KBM-7 (cell line): ENCODE results near the gene LINC01488.

ENCODE experiments used
- DNase-seq: peaks from one replicate; pipeline ENCODE4 v3.0.0-alpha.2; 2015
- in situ Hi-C: fragments of 300-500 bp; cut with MboI; formaldehyde crosslinking; loops from 2 replicates; pipeline ENCODE4 v1.14.3; 2020; ENCODE audit warnings: low sequenced_read_pairs, low pct_unique_long_range_greater_than_20kb, mixed read lengths

The LINC01488 gene

DNA sequence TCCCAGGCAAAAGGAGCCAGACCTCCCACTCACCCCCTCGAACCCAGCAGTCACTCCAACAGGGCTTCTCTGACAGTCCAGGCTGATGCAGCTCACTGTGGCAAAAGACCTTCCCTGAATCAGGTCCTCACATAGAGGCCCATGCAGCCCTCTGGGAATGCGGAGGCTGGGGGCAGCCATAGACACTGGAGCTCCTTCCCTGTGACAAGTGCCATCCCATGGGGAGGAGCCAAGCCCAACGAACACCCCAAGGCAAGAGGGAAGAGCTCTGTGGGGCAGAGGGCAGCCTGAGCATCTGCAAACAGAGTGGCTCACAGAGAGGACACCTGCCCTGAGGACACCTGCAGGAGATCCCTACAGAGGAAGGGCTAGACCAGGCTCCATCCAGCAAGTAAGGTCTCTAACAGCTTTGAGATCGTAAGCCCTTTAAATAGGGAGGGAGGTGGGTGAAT is at the start of gene LINC01488:
Gene LINC01488 (plus strand): TSS at position 271 of the 452 bp plus-strand sequence.
- no peak for DNase-seq
- in situ Hi-C loops, result no loop called here

DNA sequence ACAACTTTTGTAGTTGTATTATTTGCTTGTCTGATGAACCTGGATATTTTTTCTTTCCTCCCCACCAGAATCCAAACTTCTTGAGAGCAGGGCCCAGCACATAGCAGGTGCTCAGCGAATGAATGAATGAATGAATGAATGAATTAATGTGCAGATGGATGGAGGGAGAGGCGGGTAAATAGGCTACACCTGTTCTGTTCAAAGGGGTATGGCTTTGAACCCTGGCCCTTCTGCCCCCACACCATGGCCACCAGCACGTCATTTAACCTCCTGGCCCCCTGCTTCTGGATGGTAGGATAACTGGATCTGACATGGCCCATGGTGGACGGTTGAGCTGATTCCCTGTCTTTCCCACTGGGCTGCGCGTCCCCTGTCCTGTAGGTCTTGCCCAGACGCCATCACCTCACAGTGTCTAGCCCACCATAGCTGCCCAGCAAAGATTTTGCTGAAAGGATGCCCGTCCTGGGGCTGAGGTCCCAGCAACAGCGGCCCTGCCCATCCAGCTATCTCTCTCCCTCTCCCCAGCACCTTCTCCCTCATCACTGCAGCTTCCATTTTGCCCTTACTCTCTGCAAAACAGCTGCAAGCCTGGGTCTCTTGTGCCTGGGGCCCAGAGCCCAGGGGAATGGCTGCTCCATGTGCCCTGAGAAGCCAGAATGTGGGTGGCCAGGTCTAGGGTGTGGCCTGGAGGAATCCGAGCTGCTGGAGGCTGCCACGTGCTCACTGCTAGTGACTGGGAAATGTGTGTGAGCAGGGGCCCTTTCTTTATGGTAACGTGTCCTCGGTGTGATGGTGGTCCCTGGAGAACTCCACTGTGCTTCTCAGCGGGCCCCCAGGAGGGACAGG is 49.3 kb upstream of the LINC01488 start:
- DNase-seq, result no peak
- in situ Hi-C loops, result no loop called here

DNA sequence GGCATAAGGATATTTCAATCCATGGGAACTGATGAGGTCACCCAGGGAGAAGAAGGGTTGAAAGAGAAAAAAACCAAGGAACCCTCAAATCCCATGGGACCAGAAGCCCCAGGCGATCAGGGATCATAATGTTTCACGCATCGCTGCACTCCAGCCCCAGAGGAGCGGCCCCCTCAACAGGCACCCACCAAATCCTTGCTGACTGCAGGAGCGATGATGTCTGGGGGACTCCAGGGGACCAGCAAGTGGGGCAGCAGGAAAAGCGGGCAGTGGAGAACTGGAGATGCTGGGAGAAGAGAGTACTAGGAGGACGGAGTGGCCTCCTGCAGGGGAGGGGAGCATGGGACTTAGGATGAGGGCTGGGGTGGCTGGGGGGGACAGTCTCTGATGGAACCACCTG is 47.7 kb upstream of the LINC01488 start:
- no peak for DNase-seq
- in situ Hi-C loops, result no loop called here

DNA sequence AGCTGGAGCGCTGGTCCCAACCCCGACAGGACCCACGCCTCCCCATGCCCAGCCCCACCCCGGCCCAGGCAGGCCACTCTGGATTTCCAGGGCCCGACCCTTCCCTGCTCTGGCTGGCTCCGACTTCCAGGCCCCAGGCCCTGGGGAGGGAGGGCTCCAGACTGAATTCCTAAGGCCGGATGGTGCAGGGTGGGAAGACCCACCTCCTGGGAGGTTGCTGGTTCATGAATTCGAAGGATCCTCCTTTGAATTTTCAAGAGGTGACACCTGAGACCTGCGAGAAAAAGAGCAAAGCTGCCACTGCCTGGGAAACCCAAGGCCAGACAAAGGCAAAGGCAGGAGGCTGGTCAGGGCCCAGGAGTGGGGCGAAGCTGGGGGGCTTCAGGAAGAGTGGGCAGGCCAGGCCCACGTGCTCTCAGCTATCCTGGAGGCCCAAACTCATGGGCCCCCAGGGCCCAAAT is 47.0 kb upstream of the LINC01488 start:
- in situ Hi-C loops, result no loop called here
- no peak for DNase-seq

DNA sequence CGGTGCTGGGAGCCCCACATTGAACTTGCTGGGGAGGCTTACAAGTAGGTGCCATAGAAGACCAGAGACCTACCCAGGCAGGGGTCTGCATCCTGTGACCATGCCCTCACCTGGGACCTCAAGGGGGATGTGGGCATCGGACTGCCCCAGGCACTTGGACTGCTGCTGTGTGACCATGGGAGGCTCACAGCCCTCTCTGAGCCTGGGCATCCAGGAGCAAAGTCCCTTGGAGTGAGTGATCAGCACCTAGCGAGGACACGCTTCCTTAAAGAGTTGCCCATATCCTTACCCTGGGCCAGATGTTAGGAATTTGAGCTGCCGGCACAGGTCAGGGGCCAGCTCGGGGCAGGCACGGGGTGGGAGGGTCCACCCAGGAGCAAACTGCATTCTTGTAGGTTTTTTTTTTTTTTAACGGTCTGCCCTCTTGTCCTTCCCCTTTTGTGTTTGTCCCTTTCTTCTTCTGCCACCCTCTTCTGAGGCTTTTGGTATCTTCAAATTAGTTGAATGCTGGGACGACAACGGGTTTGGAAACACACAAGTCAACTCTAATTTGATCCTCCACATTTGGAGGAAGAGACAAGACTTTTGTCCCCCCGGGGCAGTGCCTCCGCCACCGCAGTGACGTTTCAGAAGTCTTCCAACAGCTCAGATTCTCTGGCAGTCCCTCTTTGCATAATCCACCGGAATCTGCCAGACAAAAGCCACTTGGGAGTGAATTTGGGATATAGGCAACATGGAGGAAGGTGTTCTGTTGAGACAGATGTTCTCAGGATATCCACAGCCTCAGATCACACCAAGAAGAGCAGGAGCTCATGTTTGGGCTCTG is 46.1 kb upstream of the LINC01488 start:
- DNase-seq, result peak; percentile 19
- in situ Hi-C loops, result no loop called here

DNA sequence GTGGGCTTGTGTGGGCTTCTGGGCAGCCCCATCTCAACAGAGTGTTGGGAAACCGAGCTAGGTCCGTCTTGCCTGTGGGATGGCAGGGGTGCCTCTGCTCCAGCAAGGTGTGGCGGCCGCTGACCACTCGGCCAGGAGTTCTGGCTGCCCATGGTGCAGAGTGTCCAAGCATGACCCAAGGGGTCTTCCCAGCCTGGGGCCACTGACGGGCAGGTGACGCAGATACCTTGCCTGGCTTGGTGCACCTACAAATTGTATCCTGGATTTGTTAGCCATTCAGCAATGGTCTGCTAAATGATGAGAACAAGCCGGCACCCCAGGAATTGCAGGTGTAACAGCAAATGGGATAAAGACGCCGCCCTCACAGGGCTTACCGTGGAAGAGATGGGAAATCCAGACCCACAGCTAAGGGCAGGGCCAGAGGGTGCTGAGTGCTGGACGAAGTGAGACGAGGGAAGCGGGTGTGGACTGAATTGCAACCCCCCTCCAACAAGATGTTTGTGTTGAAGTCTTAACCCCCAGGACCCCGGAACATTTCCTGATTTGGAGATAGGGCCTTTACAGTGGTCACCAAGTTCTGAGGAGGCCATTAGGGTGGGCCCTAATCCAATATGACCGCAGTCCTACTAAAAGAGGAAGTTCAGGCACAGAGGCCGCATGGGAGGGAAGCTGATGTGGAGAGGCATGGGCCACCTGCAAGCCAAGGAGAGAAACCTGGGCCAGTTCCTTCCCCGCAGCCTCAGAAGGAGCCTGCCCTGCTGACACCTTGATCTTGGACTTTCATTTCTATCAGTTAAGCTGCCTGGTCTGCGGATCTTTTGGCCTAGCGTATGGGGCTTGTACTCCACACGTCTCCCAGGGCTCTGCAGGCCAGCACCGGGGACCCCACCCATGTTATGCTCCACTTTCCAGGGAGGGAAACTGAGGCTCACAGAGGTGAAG is 45.2 kb upstream of the LINC01488 start:
- DNase-seq, result peak; percentile 72
- in situ Hi-C loops, result no loop called here

DNA sequence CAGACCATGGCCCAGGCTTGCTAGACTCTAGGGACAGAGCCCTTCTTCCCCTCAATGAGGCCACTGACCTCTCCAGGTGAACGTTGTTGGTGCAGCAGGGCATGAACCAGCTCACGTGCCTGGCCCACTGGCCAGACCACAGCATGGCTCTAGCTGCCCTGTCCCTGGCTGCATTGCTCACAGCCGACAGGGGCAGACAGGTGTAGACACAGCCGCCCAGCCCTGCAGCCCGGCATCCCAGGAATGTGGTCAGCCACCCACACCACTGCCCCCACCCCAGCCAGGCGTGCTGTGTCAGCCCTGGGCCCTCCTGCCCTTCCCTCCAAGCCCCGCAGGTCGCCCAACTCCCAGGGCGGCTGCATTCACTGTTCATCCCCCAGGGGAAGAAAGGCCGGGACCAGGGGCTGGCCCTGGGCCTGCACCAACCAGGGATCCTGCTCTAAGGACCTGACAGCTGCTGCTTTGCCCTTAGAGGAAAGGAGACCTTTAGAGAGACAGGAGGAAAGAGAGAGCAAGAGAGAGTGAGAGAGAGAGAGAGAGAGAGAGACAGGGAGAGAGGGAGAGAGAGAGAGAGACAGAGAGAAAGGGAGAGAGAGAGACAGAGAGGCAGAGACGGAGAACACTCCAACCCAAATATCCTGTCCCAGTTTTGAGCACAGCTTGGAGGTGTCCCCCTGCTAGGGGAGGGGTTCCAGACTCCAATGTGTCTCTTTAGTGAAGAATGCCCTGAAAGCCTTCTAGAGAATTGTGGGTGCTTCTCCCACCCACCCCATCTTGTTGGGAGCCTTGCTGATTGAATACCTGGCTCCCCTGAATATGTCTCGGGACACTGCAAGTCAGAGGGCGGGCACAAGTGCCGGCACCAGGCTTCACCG is 44.2 kb upstream of the LINC01488 start:
- in situ Hi-C loops, result no loop called here
- no peak for DNase-seq

DNA sequence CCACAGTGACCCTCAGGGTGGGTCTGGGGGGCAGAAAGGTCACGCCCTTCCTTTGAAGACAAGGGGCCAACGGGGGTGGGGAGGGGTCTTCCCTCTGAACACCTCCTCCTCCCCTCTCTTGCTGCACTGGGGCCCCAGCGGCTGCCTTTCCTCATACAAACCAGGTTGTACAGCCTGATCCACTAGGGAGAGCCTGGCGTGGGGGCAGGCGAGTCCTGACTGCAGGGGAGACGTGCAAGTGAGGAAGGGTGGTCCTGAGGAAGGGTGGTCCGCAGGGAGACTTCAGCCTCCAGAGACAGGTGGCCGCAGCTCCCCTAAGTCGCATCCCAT is 43.6 kb upstream of the LINC01488 start:
- in situ Hi-C loops, result no loop called here
- no peak for DNase-seq

DNA sequence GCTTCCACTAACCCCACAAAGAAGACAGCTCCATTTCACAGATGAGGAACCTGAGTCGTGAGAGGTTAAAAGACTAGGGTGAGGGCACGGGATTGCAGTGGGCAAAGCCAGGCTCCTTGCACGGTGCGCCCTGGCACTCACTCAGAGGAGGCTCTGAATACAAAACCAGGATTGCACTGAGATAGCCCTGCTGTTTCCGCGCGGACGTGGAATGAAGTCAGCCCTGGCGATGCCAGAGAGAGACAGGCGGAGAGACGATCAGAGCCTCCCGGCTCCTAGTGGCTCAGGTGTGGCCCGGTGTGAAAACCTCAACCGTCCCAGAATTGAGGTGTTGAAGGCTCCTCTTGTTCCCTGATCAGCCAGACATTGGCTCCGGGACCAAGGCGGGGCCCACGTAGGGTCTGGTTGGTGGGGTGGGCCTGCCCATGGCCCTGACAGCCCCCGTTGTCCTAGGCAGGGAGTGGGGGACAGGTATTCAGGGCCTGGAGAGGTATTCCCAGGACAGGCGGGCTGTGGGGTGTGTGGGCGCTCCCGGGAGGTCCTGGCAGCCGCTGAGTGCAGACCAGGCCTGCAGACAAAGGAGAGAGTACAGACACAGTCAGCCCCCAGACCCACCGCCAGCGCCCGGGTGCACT is 43.1 kb upstream of the LINC01488 start:
- in situ Hi-C loops, result no loop called here

DNA sequence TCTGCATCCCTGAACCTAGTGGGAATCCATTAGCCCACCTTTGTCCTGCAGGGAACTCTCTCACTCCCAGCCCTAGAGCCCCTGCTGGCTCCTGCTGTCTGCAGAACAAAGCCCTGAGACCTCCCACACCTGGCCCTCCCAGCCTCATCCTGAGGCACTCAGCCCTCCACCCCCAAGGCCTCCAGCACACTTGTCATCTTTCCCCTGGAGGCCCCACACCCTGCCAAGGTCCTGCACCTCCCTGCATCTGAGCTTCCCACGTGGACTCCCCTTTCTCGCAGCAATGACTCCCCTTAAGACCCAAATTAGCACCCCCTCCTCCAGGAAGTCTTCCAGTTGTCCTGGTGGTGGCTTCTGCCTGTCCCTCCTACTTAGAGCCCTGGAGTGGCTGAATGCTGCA is 42.3 kb upstream of the LINC01488 start:
- DNase-seq, result no peak
- in situ Hi-C loops, result no loop called here

More for the DNA sequence above, 43.1 kb upstream of the LINC01488 start:
- DNase-seq, result no peak

DNA sequence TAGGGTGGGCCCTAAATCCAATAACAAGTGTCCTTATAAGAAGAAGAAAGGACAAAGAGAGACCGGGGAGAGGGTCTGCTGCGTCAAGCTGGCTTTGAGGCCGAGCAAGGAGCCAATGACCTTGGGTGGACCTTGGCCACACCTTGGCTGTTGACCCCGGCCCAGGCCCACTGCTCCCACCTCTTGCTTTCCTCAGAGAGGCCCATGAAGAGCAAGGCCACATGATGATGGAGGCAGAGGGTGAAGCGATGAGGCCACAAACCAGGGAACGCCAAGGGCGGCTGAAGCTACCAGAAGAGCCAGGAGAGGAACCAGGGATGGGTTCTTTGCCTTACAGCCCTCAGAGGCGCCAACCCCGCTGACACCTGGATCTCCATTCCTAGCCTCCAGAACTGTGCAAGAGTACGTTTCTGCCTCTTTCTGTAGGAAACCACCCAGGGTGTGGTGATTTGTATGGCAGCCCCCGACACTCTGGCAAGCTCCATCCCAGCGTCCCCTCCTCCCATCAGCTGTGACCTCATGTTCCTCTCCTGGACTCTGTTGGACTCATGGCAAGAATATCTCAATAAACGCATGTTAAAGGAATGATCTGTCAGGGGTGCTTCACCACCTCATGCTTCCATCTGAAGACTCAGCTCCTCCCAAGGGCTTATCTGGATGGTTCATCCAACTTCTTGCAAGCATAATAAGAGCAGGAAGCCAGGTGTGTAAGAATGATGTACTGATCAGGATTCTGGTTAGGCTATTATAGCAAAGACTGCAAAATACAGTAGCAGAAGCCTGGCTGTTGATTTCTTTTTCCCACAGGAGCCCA is 41.6 kb upstream of the LINC01488 start:
- in situ Hi-C loops, result no loop called here
- no peak for DNase-seq

DNA sequence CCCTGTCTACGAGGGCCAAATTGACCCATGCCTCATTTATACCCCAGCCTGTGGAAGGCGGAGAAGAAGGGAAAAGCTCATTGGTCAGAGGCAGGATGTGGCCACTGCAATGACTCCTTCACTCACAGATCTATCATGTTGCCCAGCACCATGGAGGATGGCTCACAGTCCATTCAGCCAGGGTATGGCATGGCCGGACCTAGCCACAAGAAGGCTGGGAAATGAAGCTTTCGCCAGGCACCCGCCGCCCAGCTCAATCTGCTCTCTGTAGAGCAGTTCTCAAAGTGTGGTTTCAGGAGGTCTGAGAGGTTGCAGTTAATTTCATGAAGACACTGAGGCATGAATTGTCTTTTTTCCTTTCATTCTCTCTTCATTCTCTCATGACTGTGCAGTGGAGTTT is 40.6 kb upstream of the LINC01488 start:
- DNase-seq, result no peak
- in situ Hi-C loops, result no loop called here

DNA sequence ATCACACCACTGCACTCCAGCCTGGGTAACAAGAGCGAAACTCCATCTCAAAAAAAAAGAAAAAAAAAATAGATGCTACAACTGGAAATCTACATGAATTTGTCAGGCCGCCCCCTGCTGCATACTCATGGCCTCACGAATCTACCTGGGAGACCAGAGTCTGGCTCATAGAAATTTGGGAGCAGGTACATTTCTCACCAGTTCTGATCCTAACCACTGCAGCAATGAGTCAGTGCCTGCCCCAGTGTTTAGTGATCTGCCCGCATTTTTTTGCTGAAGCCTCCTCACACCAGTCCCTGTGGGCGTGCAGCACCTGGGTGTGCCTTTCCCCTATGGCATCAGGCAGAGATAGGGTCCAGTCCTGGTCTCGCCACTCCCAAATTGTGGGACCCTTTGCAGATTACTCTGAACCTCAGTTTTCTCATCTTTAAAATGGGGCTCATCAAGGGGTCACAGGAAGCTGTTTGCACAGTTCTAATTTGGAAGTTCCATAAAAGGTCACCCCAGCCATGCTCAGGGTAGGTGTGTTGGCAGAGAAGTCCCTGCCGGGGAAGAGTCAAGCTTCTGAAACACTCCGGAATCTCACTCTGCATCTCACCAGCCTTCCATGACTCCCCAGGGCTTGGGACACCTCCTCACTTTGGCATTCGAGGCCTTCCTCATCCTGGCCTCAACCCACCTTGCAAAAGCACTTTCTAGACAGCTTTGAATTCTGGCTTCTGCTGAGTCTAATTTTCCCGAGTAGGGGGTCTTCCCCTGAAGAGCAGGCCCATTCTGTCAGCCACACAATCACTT is 39.3 kb upstream of the LINC01488 start:
- in situ Hi-C loops, result no loop called here
- no peak for DNase-seq

DNA sequence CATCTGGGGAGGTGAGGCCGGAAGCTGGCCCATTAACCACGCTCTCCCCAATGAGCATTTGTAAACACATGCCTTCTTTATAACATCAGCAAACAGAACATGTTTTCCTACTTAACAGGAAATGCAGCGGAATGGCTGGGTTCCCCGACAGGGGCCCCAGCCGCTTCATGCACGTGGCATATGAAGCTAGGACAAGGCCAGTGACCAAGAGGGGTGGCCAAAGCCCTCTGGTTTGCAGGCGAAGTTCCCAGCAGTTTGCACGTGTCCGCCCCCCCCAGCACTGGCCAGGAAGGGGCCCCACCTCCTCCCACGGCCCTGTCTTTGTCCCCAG is 38.7 kb upstream of the LINC01488 start:
- no peak for DNase-seq
- in situ Hi-C loops, result no loop called here

DNA sequence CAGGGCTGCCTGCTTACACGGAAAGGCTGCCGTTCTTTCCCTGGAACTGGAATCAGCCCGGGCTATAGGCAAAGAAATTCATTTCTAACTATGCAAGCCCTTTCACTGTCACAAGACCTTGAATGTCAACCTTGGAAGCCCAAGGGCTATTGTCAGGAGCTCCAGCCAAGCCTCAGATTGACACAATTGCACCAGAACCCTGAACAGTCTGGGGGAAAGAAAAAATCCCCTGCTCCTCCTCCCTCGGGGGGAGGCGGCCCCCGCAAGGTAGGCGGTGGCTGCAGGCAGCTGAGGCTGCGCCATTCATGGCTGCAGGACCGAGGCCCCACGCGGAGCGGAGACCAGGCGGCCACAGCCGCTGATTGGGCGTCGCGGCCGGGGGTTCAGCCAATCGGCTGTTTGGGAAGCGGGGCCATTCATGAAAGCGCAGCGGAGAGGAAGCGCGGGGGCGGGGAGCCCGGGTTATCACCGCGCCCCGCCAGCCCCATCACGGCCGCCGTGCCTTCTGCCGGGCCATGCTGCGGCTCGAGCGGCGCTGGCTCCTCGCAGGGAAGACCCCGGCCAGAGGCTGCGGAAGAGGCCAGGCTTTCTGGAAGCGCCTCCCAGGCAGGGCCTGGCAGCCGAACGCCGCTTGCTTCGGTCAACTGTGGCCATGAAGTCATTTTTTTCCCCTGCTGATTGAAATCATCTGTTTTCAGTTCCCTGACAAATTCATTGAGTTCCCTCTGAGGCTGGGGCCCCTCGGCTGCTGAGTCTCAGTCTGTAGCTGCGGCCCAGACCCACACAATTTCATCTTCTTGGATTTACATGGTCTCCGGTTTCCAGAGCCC is 38.1 kb upstream of the LINC01488 start:
- in situ Hi-C loops, result no loop called here
- peak; percentile 86 for DNase-seq

DNA sequence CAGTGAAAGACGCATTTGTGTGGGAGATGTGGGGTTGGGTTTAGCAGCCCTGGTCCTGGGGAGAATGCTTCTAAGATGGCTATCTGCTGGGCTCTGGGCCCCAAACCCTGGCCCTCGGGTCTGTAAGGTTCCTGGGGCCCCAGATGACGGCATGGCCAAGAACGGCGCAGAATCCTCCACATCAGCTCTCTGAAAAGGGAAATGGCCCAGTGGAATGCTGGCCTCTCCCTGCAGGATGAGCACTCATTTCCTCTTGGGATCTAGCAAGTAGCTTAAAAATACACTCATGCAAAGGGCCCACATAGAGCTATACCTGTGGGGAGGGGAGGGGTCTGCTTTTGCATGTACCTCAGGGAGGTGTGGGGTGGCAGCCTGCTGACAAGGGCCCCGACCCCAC is 37.5 kb upstream of the LINC01488 start:
- no peak for DNase-seq
- in situ Hi-C loops, result no loop called here
